Caki2 (cell line): ENCODE measurements around the gene BLM. TPM values are rescaled to one million over a fixed set of nuclear protein-coding genes. Genes with fewer than 3 reads are reported as not detected.
"Not testable (repeated sequence)": the region's sequence is repeated elsewhere in the genome, so short reads cannot be mapped to it uniquely, and the experiment has no call there.

Experiments used
- DNase-seq: peaks from one replicate; pipeline ENCODE4 v3.0.0-alpha.2; 2015; ENCODE audit warnings: low read depth
- in situ Hi-C: cut with HindIII; loops from 2 replicates; pipeline ENCODE4 v1.10.0; 2016; ENCODE audit warnings: low sequenced_read_pairs, low pct_unique_long_range_greater_than_20kb, mixed read lengths
- total RNA-seq: library from RNA; depleted of rRNA; stranded (reverse); fragments of >200 nt; shearing (Covaris generic); gene quantifications from 2 replicates; pipeline ENCODE4 v1.2.3, GENCODE V29; 2014; ENCODE audit warnings: low replicate concordance; rRNA removed

The BLM gene
- 12.5 and 14.1 TPM in 2 replicates for total RNA-seq

DNA sequence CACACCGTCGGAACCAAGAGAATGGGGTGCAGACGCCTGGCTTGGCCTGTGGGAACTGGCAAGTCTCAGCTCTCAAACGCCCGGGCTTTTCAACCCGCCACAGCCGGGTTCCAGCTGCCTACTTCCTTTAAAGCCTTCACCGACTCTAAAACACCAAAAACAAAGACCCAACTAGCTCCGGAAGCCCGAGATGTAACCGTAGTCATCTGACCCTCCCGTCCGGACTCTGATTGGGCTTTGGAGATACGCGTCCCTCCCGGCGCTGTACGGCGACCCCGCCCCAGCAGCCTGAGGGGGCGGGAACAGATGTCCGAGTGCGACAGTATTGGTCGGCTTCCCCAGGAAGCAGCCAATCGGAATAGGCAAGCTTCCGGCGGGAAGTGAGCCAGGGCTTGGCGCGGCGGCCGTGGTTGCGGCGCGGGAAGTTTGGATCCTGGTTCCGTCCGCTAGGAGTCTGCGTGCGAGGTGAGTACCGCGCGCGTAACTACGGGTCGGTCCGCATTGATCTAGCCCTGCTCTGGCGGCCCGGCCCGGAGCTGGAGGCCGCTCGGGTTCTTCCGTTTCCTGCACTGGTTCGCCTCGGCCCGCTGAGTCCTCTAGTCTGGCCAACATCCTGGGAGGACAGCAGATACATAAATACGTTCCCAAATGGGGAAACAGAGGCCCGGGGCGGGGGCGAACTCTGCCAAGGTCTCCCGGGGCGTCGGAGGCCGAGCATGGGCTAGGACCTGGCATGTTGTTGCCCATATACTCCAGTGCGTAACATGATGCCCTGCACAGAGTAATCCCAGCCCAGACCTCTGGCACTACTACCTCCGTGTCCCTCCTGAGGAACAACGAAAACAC lies at the start of gene BLM:
TSS of gene BLM (plus strand) at position 371 of the 846 bp plus-strand sequence. CDS start 30,047 bp downstream, outside the sequence.
- DNase-seq = peak; percentile 97
- in situ Hi-C loops = no loop called here

DNA sequence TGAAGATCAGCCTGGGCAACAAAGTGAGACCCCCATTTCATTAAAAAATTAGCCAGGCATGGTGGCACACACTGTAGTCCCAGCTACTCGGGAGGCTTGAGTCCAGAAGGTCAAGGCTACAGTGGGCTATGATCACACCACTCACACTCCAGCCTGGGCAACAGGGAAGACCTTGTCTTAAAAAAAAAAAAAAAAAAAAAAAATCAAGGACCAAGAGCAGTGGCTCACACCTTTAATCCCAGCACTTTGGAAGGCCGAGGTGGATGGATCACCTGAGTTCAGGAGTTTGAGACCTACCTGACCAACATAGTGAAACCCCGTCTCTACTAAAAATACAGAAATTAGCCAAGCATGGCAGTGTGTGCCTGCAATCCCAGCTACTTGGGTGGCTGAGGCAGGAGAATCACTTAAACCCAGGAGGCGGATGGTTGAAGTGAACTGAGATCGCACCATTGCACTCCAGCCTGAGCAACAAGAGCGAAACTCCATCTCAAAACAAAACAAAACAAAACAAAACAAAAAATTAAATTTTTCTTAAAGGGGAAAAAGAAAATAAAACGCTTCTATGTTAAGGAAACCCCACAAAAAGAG lies 49.3 kb upstream of the BLM start:
- in situ Hi-C loops, DNase-seq: not testable (repeated sequence)

GRCh38 chr15:90670631-90671030 lies 46.5 kb upstream of the BLM start:
- in situ Hi-C loops, DNase-seq: not testable (repeated sequence)

DNA sequence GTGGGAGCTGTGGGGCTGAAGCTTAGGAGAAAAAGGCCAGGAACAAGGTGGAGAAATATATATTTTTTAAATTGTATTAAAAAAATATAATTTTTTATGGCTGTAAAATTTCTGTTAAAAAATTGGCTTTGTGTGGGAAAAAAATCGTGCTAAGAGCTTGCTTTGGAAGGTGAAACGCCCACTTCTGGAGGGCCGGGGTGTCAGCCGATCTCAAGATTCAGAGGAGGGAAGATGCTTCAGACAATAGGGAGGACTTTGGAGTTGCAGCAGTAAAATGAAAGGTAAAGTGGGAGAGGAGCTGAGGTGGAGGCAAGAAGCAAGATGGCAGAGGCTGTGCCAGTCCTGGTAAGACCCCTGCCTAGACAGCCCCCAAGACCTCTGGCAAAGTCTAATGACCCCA lies 45.9 kb upstream of the BLM start:
- in situ Hi-C loops = no loop called here
- DNase-seq = no peak

DNA sequence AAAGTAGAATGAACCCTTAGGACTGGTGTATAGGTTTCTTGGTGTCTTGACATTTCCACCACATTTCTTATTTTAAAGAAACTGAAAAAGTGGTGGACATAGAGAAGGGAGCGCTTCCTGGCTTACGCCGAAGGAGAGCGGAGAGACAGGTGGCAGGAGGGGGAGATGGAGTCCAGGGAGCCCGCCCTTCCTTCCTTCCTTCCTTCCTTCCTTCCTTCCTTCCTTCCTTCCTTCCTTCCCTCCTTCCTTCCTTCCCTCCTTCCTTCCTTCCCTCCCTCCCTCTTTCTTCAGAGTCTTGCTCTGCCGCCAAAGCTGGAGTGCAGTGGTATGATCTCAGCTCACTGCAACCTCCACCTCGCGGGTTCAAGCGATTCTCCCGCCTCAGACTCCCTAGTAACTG lies 43.8 kb upstream of the BLM start:
- in situ Hi-C loops, DNase-seq: not testable (repeated sequence)

- in situ Hi-C loops = no loop called here
- no peak for DNase-seq
Measured at GRCh38 chr15:90674476-90674875, 42.7 kb upstream of the BLM start.

- DNase-seq = no peak
- in situ Hi-C loops = no loop called here
Measured at GRCh38 chr15:90675464-90675863, 41.7 kb upstream of the BLM start.

GRCh38 chr15:90677807-90678790 lies 39.0 kb upstream of the BLM start:
- no peak for DNase-seq
- in situ Hi-C loops = no loop called here

DNA sequence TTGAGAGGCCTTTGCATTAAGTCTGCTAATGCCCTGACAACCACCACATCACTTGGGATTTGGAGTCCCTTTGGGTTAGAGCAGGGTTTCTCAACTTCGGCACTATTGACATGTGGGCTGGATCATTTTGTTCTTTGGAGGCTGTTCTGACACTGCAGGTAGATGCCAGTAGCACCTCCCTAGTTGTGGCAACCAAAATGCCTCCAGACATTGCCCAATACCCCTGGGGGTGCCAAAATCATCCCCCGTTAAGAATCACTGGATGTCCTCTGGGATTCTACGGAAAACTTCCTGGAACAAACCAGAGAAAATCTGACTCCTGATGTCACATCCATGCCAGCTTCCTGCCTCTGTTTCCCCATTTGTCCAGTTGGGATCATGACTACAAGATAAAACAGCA lies 37.2 kb upstream of the BLM start:
- no peak for DNase-seq

DNA sequence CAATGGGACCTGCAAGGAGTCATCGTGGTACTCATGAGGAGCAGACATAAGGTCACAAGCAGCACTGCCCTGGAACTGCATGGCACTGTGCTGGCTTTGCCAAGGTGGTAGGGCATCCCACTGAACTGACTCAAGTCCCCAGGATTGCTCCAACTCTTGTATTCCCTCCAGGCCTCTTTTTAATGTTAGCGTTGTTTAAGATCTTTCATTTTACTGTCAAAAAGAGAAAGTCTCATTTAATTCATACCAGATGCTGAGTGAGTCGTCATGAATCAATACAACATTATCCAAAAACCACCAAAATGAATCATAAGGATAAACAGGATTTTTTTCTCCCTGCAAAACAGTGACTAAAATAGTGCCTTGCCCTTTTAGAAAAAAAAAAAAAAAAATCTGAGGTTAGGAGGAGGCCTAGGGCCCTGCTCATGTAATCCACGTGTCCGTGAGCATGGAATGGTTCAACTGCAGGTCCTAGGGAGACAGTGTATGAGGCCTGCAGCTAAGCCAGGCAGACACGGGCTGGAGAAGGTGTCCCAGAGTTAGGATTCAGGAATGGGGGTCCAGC lies 36.7 kb upstream of the BLM start:
- in situ Hi-C loops = no loop called here
- peak; percentile 54 for DNase-seq

More for the DNA sequence above, 37.2 kb upstream of the BLM start:
- in situ Hi-C loops = no loop called here

DNA sequence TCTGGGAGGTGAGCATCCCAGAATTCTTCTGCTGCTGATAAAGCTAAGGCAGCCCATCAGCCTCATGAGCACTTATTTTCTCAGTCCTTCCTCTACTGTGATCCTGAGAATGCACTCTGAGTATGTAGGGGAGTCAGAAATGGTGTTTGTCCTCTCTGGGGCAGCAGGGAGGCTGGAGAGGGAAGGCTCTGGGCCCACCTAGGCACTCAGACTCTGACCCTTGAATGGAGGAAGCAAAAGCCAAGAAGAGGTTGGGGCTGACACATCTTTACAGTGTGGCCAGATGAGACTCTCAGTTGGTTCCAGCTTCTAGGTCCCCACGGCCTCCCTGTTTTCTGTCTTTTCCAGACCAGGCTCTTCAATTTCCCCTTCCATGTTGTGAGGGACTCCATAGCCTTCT lies 36.1 kb upstream of the BLM start:
- DNase-seq = no peak
- in situ Hi-C loops = no loop called here

DNA sequence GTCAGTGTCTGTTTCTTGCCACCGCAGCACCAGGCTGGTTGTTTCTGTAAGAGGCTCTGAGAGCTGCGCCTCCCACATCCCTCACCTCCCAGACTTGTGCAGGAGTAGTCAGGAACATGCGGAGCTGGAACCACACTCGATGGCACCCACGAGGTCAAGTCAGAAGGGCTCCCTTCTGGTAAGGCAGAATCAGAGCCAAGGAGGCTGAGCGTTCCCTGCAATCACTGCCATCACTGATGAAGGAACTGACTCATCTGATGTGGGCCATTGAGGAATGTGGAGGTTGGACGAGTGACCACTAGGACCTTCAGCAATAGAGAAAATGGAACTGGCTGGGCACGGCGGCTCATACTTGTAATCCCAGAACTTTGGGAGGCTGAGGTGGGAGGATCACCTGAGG lies 35.7 kb upstream of the BLM start:
- no peak for DNase-seq

GRCh38 chr15:90683371-90683770 lies 33.8 kb upstream of the BLM start:
- DNase-seq = no peak
- in situ Hi-C loops = no loop called here

More for the DNA sequence above, 35.7 kb upstream of the BLM start:
- in situ Hi-C loops = no loop called here

DNA sequence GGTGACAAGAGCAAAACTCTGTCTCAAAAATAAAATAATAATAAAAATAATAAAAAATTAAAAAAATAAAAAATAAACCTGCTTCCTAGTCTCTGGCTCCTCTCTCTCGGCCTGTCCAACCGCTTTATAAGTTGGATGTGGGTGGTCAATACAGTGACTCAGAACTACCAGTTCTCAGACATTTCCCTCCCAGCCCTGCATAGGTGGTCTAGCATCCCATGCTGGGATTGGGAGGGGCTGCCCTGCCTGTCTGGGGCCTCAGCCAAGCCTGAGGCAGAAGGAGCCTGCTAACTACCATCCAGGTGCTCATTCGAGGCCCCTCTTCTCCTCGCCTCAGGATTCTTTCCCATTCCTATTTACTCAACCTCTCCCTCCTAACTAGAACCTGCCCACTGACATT lies 33.3 kb upstream of the BLM start:
- no peak for DNase-seq
- in situ Hi-C loops = no loop called here

DNA sequence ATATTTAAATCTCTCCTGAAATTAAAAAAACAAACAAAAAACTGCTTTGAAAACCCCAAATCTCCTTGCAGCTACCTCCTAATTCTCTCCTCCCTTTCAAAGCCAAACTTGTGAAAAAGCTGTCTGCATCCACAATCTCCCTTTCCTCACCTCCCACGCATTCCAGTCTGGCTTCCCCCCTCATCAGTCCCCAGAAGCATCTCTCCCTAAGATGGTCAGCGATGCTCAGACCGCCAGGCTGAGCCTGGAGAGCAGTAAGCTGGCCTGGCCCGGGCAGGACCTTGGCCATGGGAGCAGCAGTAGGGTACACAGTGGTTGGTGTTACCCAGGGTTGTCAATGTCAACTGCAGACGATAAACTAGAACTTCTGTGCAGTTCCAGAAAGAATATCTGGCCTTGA lies 32.9 kb upstream of the BLM start:
- in situ Hi-C loops = no loop called here
- no peak for DNase-seq

DNA sequence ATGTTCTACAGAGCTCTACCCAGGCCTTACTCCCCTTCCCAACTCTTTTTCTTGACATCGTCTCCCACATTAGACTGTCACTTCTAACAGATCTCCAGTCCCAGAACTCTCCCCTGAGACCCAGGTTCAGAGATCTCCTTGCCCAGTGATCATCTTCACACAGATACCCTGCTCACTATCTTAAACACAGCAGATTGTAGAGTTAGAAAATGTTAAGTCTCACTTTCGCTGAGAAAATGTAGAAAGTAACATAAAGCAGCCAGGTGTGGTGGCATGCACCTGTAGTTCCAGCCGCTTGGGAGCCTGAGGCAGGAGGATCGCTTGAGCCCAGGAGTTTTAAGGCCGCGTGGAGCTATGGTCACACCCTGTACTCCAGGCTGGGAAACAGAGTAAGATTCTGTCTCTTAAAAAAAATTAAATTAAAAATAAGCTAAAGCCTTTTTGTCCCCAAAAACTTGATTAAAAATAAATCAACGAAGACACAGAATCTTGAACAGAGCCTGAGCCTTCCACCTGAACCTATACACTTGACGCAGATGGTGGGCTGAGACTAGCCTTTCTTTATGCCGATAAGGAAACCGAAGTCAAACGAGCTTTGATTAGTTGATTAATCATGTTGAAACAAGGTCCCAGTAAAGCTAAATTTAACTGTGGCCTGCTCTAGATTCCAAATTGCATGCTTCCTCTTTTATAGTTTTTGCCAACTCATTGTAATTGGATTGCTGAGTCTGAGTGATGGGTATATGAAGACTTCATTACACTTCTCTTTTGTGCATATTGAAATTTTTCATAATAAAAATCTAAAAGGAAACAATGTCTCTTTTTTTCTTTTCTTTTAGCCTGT lies 31.3 kb upstream of the BLM start:
- no peak for DNase-seq
- in situ Hi-C loops = no loop called here

DNA sequence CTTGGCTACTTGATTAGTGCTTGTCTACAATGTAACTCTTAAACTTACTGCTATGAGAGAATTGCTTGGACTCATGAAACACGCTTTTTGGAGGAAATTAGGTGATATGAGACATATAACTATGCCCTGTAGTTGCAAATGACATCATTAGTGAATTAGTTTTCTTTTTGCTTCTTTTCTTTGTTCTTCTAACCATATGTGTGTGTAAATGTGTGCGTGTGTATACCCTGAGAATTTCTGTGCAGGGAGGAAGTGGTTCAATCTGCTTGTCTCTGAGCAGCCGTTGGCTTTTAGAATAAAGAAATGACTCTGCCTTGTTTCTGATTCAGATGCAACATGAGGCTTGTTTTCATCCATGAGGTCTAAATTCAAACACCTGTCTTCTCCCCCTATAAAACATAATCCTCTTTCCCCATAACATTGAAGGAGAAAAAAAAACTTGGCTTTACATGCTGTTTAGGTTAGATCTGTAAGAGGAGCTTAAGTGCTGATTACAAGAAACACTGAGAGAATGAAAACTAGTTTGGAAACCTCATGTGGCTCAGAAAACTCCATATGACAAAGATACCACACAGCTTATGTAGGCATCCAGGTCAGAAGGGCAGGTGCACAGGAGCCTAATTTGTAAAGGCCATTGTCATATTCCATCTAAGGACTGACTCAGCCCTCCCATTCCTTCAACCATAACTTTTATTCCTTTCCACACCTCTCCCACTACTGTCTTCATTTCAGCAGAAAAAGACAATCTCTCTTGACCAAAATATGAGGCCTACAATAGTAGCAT lies 30.5 kb upstream of the BLM start:
- in situ Hi-C loops = no loop called here
- no peak for DNase-seq
